LNCaP clone FGC (cell line): ENCODE data around the gene LOXL1.

ENCODE experiments used
- DNase-seq: peaks from one replicate; pipeline ENCODE4 v3.0.0-alpha.2; 2011; ENCODE audit warnings: low read depth
- H3K4me3 ChIP-seq: 2 replicates; pipeline ENCODE4 v1.5.1; 2011; ENCODE audit warnings: mild to moderate bottlenecking, low read depth, low read length, control low read depth
- CTCF ChIP-seq: IDR thresholded peaks from 2 replicates; pipeline ENCODE4 v1.5.1; 2012; ENCODE audit warnings: mild to moderate bottlenecking; ENCODE audit not compliant: control insufficient read depth, insufficient read depth; ENCODE audit errors: extremely low read depth

The LOXL1 gene

GRCh38 chr15:73955326-73955725 lies 29.1 kb downstream of the LOXL1 start:
- no peak overlapping the region for H3K4me3 ChIP-seq
- TF ChIP-seq CTCF = no peak
- DNase-seq = no peak

- no peak for DNase-seq
- no peak for TF ChIP-seq CTCF
- no peak overlapping the region for H3K4me3 ChIP-seq
These were observed 29.8 kb downstream of the LOXL1 start for GRCh38 chr15:73955861-73956742.

- DNase-seq = no peak
- no peak for TF ChIP-seq CTCF
- no peak overlapping the region for H3K4me3 ChIP-seq
These were observed 30.5 kb downstream of the LOXL1 start for GRCh38 chr15:73956743-73957135.

- DNase-seq = no peak
- no peak for TF ChIP-seq CTCF
- no peak overlapping the region for H3K4me3 ChIP-seq
These were observed 31.0 kb downstream of the LOXL1 start for GRCh38 chr15:73957276-73957675.

GRCh38 chr15:73957785-73958184 lies 31.5 kb downstream of the LOXL1 start:
- no peak for DNase-seq
- no peak overlapping the region for H3K4me3 ChIP-seq
- no peak for TF ChIP-seq CTCF

GRCh38 chr15:73959012-73959581 lies 32.8 kb downstream of the LOXL1 start:
- no peak overlapping the region for H3K4me3 ChIP-seq
- no peak for TF ChIP-seq CTCF
- no peak for DNase-seq
